ENCODE measurements around the gene ADCY4.

GRCh38 chr14:24339284-24340151 lies 4.6 kb upstream of the ADCY4 start, which contains the start of gene RIPK3:
- TF ChIP-seq TEAD4 (CRISPR knock-in tag; IDR thresholded peaks at IDR 0.05), result no peak
- no peak for TF ChIP-seq TCF7 (CRISPR knock-in tag; IDR thresholded peaks at IDR 0.05; ENCODE audit: low read depth)
- no peak for TF ChIP-seq FOXP4 (CRISPR knock-in tag; IDR thresholded peaks at IDR 0.05)
- TF ChIP-seq NFATC4 (CRISPR knock-in tag; IDR thresholded peaks at IDR 0.05), result no peak
- no peak for TF ChIP-seq FOXJ3 (CRISPR knock-in tag; IDR thresholded peaks at IDR 0.05; ENCODE audit: borderline replicate concordance)
- TF ChIP-seq, protein P1, sequence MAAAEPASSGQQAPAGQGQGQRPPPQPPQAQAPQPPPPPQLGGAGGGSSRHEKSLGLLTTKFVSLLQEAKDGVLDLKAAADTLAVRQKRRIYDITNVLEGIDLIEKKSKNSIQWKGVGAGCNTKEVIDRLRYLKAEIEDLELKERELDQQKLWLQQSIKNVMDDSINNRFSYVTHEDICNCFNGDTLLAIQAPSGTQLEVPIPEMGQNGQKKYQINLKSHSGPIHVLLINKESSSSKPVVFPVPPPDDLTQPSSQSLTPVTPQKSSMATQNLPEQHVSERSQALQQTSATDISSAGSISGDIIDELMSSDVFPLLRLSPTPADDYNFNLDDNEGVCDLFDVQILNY (CRISPR knock-in tag; IDR thresholded peaks at IDR 0.05), result no peak
- no peak for TF ChIP-seq ZBTB21 (CRISPR knock-in tag; IDR thresholded peaks at IDR 0.05; ENCODE audit: borderline replicate concordance)

Measured in WTC11 (cell line).